ENCODE measurements around the gene ACSS1.

ACSS1 gene

GRCh38 chr20:24970754-24971153 lies 87.2 kb downstream of the ACSS1 start:
- no peak overlapping the region for H3K4me3 ChIP-seq (ENCODE audit: low read depth, low read length)
- DNase-seq (ENCODE audit: low read depth), result no peak
- TF ChIP-seq CTCF (IDR thresholded peaks at IDR 0.05; ENCODE audit: low read depth, low read length, missing control alignments), result no peak
- in situ Hi-C loops (cut with HindIII; ENCODE audit: low sequenced_read_pairs), result no loop called here

GRCh38 chr20:24970030-24970553 lies 87.8 kb downstream of the ACSS1 start:
- no peak for DNase-seq (ENCODE audit: low read depth)
- in situ Hi-C loops (cut with HindIII; ENCODE audit: low sequenced_read_pairs), result no loop called here
- H3K4me3 ChIP-seq (ENCODE audit: low read depth, low read length), result no peak overlapping the region
- TF ChIP-seq CTCF (IDR thresholded peaks at IDR 0.05; ENCODE audit: low read depth, low read length, missing control alignments), result no peak

DNA sequence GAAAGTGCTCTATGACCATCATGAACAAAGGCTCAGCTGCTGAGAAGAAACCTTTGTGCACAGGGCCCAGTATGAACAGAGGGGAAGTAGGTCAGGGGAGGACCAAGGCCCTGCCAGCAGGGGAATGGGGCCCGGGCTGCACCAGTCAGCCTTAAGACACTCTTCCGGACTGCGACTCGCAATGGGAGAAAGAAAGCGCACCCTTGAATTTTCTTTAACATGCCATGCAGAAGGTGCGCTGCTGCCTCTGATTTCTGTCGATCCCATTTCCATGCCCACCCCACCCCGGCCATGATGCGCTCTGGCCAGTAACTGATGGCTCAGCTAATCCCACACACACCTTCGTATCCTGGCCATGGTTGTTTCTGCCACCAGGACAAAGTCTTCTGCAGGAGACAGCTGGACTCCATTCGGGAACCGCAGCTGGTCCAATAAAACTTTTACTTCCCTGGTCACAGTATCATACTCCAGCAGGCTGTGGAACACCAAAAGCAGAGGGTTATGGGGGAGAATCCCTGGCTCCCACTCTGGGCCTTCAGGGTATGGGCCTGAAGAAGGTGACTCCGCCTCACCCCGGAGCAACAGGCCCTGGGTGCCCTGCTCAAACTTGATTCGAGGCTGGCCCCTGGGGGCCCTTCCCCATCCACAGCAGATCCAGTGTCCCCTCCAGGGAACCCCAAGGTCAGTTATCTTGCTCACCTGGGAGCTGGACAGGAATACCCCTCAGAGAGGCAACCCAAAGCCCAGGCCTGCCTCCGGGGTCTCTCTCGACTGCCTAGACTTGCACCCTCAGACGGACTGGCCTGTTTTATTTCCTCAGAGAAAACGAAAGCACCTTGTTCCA lies 88.5 kb downstream of the ACSS1 start:
- DNase-seq (ENCODE audit: low read depth), result no peak
- in situ Hi-C loops (cut with HindIII; ENCODE audit: low sequenced_read_pairs), result no loop called here
- TF ChIP-seq CTCF (IDR thresholded peaks at IDR 0.05; ENCODE audit: low read depth, low read length, missing control alignments), result no peak

DNA sequence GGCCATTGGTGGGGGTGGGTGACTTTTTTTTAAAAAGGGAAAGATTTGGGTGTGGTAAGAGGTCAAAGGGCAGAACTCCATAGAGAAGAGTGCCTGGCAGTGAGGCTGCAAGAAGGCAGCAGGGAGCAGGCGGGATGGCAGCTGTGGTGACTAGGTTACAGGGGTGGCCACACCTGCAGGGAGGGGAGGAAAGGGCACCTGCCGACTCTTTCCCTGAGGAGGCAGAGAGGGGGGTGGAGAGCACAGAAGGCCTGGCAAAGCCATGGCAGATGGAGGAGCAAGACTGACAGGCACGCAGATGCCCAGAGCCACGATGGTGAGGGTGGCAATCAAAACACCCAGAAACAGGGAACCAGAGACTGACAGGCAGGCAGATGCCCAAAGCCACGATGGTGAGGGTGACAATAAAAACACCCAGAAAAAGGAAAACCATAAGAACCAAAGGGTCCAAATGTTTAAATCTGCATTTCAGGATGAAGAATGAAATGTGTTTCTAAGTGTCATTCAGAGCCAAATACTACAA lies 89.6 kb downstream of the ACSS1 start:
- in situ Hi-C loops (cut with HindIII; ENCODE audit: low sequenced_read_pairs), result no loop called here
- no peak for TF ChIP-seq CTCF (IDR thresholded peaks at IDR 0.05; ENCODE audit: low read depth, low read length, missing control alignments)
- no peak for DNase-seq (ENCODE audit: low read depth)
- no peak overlapping the region for H3K4me3 ChIP-seq (ENCODE audit: low read depth, low read length)

More for the DNA sequence above, 88.5 kb downstream of the ACSS1 start:
- H3K4me3 ChIP-seq (ENCODE audit: low read depth, low read length), result no peak overlapping the region

DNA sequence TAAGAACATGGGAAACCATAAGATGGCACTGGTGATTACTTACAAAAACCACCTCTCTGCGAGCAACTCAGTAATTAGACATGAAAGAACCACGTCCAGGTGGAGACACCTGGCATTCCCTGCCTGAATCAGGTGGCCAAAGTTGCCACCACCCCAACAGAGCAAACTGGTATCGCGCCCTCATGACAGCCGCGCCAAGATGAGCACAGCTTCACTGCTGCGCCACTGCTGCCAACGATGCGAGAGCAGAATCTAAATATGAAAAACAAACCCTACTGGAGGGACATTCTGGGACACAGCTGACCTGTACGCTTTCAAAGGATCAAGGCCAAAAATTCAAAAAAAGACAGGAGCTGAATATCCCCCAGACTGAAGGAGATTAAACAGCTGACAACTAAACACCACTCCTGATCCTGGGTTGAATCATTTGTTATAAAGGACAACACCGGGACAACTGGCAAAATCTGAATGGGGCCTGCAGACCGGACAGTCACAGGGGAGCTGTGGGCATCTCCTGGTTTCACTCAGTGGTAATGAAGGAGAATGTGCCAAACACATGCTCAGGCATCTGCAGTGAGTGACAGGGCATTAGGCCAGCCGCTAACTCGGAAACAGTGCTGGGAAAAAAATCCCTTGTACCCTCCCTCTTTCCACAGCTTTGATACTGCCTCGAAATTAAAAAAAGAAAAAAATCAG lies 91.5 kb downstream of the ACSS1 start:
- TF ChIP-seq CTCF (IDR thresholded peaks at IDR 0.05; ENCODE audit: low read depth, low read length, missing control alignments), result no peak
- in situ Hi-C loops (cut with HindIII; ENCODE audit: low sequenced_read_pairs), result no loop called here
- no peak for DNase-seq (ENCODE audit: low read depth)
- no peak overlapping the region for H3K4me3 ChIP-seq (ENCODE audit: low read depth, low read length)

DNA sequence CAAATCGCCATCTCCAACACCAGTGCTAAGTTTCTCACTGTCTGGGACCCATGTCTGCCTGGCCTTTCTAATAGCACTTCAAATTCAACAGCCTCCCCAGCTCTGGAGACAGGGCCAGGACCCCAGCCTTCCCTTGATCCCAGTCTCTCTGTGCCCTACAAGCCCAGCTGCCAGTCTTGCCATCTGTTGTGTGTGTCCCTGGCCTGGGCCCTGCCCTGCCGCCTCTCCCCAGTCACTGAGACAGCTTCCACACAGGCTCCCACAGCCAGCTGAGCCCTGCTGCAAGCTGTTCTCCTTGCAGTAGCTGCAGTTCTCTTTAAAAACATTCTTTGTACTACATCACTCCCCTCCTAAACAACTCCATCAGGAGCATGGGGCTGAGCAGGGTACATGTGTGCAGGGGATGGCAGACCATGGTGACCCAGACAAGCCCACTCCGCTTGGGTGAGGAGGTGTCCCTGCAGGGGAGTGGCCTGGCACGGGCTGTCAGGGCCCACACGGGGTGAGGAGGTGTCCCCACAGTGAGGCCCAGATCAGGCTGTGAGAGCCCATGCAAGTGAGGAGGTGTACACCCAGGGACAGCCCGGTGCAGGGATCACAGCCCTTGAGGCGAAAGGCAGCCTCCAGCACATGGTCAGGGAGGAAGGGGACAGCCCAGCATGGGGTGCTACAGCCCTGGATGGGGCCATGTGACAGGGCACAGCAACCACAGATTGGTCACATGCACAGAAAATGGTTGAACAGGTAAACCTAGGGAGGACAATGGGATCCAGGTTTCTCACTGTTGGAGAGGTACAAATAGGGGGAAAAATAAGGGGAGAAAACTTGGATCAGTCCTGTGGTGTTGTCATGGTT lies 92.6 kb downstream of the ACSS1 start:
- no peak for TF ChIP-seq CTCF (IDR thresholded peaks at IDR 0.05; ENCODE audit: low read depth, low read length, missing control alignments)
- in situ Hi-C loops (cut with HindIII; ENCODE audit: low sequenced_read_pairs), result no loop called here
- DNase-seq (ENCODE audit: low read depth), result no peak

More for the DNA sequence above, 92.6 kb downstream of the ACSS1 start:
- no peak overlapping the region for H3K4me3 ChIP-seq (ENCODE audit: low read depth, low read length)
